SK-N-SH treated with all-trans-retinoic acid at 6 μM for 48 hours (cell line): ENCODE results near the gene ZNF524.
A peak's percentile ranks its signal among the peaks of the same experiment; 100 is the strongest.

Source experiments
- ATAC-seq: fragments of 200-7000 bp; cut with Tn5 transposase; 3 replicates; pipeline ENCODE4 v1.9.1; 2020; ENCODE audit warnings: mild to moderate bottlenecking, moderate library complexity
- ARNTL ChIP-seq: fragments of 450-650 bp; formaldehyde crosslinking; IDR thresholded peaks from 2 replicates; pipeline ENCODE4 v1.5.0; 2020; ENCODE audit warnings: low read depth, mild to moderate bottlenecking, moderate library complexity, borderline replicate concordance
- BACH2 ChIP-seq: fragments of 250-450 bp; sonication (Bioruptor Pico); IDR thresholded peaks from 2 replicates; pipeline ENCODE4 v1.9.0; 2021; ENCODE audit warnings: mild to moderate bottlenecking, borderline replicate concordance
- CREB5 ChIP-seq: fragments of 250-450 bp; sonication (Bioruptor Pico); IDR thresholded peaks from 2 replicates; pipeline ENCODE4 v1.5.1; 2020; ENCODE audit warnings: low read depth, mild to moderate bottlenecking, moderate library complexity
- CSDC2 ChIP-seq: fragments of 250-450 bp; sonication (Bioruptor Pico); IDR thresholded peaks from 2 replicates; pipeline ENCODE4 v1.5.0; 2020; ENCODE audit warnings: mild to moderate bottlenecking, moderate library complexity
- CSRNP3 ChIP-seq: fragments of 250-450 bp; sonication (Bioruptor Pico); IDR thresholded peaks from 2 replicates; pipeline ENCODE4 v1.5.1; 2021; ENCODE audit warnings: mild to moderate bottlenecking, moderate library complexity
- ESRRG ChIP-seq: fragments of 250-450 bp; sonication (Bioruptor Pico); IDR thresholded peaks from 2 replicates; pipeline ENCODE4 v1.6.1; 2021; ENCODE audit warnings: mild to moderate bottlenecking
- GLIS3 ChIP-seq: fragments of 250-450 bp; sonication (Bioruptor Pico); IDR thresholded peaks from 2 replicates; pipeline ENCODE4 v1.5.0; 2020; ENCODE audit warnings: mild to moderate bottlenecking, moderate library complexity
- OSR1 ChIP-seq: fragments of 250-450 bp; sonication (Bioruptor Pico); IDR thresholded peaks from 2 replicates; pipeline ENCODE4 v1.8.0; 2022; ENCODE audit warnings: moderate library complexity, mild to moderate bottlenecking, inconsistent platforms
- PPARA ChIP-seq: fragments of 250-450 bp; sonication (Bioruptor Pico); IDR thresholded peaks from 2 replicates; pipeline ENCODE4 v1.5.0; 2020; ENCODE audit warnings: mild to moderate bottlenecking, borderline replicate concordance
- RARB ChIP-seq: fragments of 250-450 bp; sonication (Bioruptor Pico); IDR thresholded peaks from 2 replicates; pipeline ENCODE4 v1.8.0; 2021; ENCODE audit warnings: mild to moderate bottlenecking, moderate library complexity
- SNAI2 ChIP-seq: fragments of 250-450 bp; sonication (Bioruptor Pico); IDR thresholded peaks from 2 replicates; pipeline ENCODE4 v1.5.0; 2020; ENCODE audit warnings: mild to moderate bottlenecking, moderate library complexity
- TCF4 ChIP-seq: fragments of 250-450 bp; sonication (Bioruptor Pico); IDR thresholded peaks from 2 replicates; pipeline ENCODE4 v1.8.0; 2021; ENCODE audit warnings: mild to moderate bottlenecking, moderate library complexity, borderline replicate concordance
- TOX ChIP-seq: fragments of 250-450 bp; sonication (Bioruptor Pico); IDR thresholded peaks from 2 replicates; pipeline ENCODE4 v1.8.0; 2021; ENCODE audit warnings: mild to moderate bottlenecking, moderate library complexity, borderline replicate concordance
- ZC3H10 ChIP-seq: fragments of 250-450 bp; sonication (Bioruptor Pico); IDR thresholded peaks from 2 replicates; pipeline ENCODE4 v1.5.1; 2021; ENCODE audit warnings: mild to moderate bottlenecking, moderate library complexity
- ZFP3 ChIP-seq: fragments of 250-450 bp; sonication (Bioruptor Pico); IDR thresholded peaks from 2 replicates; pipeline ENCODE4 v1.5.0; 2020; ENCODE audit warnings: mild to moderate bottlenecking, moderate library complexity
- ZFP30 ChIP-seq: fragments of 450-650 bp; formaldehyde crosslinking; IDR thresholded peaks from 2 replicates; pipeline ENCODE4 v1.5.0; 2022; ENCODE audit warnings: mild to moderate bottlenecking, moderate library complexity
- ZNF70 ChIP-seq: fragments of 450-650 bp; formaldehyde crosslinking; IDR thresholded peaks from 2 replicates; pipeline ENCODE4 v1.5.0; 2020; ENCODE audit warnings: mild to moderate bottlenecking, moderate library complexity
- ZNF8 ChIP-seq: fragments of 450-650 bp; formaldehyde crosslinking; IDR thresholded peaks from 2 replicates; pipeline ENCODE4 v1.5.0; 2020; ENCODE audit warnings: mild to moderate bottlenecking, moderate library complexity
- TF ChIP-seq, protein P1 (sequence below): fragments of 250-450 bp; sonication (Bioruptor Pico); IDR thresholded peaks from 2 replicates; pipeline ENCODE4 v1.8.0; 2020; ENCODE audit warnings: mild to moderate bottlenecking, moderate library complexity, borderline replicate concordance
- TF ChIP-seq, protein P2 (sequence below): fragments of 250-450 bp; sonication (Bioruptor Pico); IDR thresholded peaks from 2 replicates; pipeline ENCODE4 v1.5.0; 2020; ENCODE audit warnings: mild to moderate bottlenecking, moderate library complexity

ZNF524 gene

GRCh38 chr19:55641426-55642152, 41.5 kb downstream of the ZNF524 start:
- ATAC-seq = peak; percentile 11
- TF ChIP-seq ZC3H10 (CRISPR knock-in tag) (no peak), CREB5 (CRISPR knock-in tag) (no peak), RARB (CRISPR knock-in tag) (no peak), ZFP30 (CRISPR knock-in tag) (no peak), SNAI2 (CRISPR knock-in tag) (no peak), ARNTL (no peak), PPARA (no peak), BACH2 (CRISPR knock-in tag) (no peak), TOX (CRISPR knock-in tag) (no peak), ZNF70 (no peak), ZFP3 (CRISPR knock-in tag) (no peak)
- TF ChIP-seq, protein P1, sequence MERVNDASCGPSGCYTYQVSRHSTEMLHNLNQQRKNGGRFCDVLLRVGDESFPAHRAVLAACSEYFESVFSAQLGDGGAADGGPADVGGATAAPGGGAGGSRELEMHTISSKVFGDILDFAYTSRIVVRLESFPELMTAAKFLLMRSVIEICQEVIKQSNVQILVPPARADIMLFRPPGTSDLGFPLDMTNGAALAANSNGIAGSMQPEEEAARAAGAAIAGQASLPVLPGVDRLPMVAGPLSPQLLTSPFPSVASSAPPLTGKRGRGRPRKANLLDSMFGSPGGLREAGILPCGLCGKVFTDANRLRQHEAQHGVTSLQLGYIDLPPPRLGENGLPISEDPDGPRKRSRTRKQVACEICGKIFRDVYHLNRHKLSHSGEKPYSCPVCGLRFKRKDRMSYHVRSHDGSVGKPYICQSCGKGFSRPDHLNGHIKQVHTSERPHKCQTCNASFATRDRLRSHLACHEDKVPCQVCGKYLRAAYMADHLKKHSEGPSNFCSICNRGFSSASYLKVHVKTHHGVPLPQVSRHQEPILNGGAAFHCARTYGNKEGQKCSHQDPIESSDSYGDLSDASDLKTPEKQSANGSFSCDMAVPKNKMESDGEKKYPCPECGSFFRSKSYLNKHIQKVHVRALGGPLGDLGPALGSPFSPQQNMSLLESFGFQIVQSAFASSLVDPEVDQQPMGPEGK (CRISPR knock-in tag) = no peak
- TF ChIP-seq, protein P2, sequence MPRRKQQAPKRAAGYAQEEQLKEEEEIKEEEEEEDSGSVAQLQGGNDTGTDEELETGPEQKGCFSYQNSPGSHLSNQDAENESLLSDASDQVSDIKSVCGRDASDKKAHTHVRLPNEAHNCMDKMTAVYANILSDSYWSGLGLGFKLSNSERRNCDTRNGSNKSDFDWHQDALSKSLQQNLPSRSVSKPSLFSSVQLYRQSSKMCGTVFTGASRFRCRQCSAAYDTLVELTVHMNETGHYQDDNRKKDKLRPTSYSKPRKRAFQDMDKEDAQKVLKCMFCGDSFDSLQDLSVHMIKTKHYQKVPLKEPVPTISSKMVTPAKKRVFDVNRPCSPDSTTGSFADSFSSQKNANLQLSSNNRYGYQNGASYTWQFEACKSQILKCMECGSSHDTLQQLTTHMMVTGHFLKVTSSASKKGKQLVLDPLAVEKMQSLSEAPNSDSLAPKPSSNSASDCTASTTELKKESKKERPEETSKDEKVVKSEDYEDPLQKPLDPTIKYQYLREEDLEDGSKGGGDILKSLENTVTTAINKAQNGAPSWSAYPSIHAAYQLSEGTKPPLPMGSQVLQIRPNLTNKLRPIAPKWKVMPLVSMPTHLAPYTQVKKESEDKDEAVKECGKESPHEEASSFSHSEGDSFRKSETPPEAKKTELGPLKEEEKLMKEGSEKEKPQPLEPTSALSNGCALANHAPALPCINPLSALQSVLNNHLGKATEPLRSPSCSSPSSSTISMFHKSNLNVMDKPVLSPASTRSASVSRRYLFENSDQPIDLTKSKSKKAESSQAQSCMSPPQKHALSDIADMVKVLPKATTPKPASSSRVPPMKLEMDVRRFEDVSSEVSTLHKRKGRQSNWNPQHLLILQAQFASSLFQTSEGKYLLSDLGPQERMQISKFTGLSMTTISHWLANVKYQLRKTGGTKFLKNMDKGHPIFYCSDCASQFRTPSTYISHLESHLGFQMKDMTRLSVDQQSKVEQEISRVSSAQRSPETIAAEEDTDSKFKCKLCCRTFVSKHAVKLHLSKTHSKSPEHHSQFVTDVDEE (CRISPR knock-in tag) = no peak

GRCh38 chr19:55642153-55643002, 42.3 kb downstream of the ZNF524 start:
- no peak; the same call in 2 of the 3 replicates for ATAC-seq
- no peak for TF ChIP-seq OSR1 (CRISPR knock-in tag)
- no peak for TF ChIP-seq ARNTL
- TF ChIP-seq ZC3H10 (CRISPR knock-in tag) = no peak
- TF ChIP-seq, protein P1 (CRISPR knock-in tag) = no peak
- no peak for TF ChIP-seq ZNF70
- TF ChIP-seq CREB5 (CRISPR knock-in tag) = no peak

DNA sequence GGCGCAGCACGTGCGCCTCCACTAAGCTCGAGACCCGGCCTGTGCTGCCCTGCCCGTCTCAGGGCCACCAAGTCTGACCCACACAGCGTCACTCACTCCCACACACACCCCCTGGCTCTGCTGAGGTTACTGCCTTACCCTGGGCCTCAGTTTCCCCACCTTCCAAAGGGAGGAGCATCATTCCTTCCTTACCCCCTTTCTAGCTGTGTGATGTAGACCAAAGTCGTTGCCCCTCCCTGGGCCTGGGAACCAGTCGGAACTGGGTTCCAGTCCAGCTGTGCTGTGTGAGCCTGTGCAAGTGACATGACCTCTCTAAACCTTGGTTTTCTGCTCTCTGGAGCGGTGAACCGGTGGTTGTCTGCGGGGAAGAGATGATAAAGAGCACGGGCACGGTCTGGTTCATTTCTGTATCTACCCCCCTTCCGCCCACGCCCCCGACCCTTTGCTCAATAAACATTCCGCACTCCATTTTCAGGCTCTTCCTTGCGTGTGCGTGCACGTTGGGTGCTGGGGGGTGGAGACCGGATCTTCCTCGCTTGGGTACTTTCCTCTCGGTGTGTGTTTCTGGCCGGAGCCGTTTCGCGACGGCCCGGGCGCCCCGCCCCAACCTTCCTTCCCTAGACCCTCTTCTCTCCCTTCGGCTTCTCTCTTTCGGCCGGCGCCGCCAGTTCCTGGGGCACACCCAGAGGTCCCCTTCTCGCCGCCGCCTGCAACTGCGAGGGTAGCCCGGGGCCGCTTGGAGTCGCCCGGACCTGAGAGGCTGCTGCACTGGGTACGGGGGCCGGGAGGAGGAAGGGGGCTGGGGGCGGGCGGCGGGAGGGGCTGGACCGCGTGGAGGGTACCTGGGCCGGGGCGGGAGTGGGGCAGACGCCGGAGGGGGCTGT, 43.2 kb downstream of the ZNF524 start, which contains the start of gene ZNF581:
Gene ZNF581, plus strand, starts transcription at position 647 of the 884 bp plus-strand sequence. CDS start 923 bp downstream, outside the sequence.
- peak; percentile 53 for ATAC-seq

More for the DNA sequence above, 43.2 kb downstream of the ZNF524 start, which contains the start of gene ZNF581:
- TF ChIP-seq TCF4 (CRISPR knock-in tag) (no peak), ZNF70 (0 out of 2 replicates have a peak, but pooled peaks have one; percentile 6), CSDC2 (CRISPR knock-in tag) (0 out of 2 replicates have a peak, but pooled peaks have one; percentile 36), BACH2 (CRISPR knock-in tag) (no peak), ZNF8 (no peak), CSRNP3 (CRISPR knock-in tag) (no peak), GLIS3 (peak; percentile 81; the same call in 1 of the 2 replicates), ZC3H10 (CRISPR knock-in tag) (no peak), ESRRG (CRISPR knock-in tag) (no peak), ZFP3 (CRISPR knock-in tag) (no peak)
